ENCODE results near the gene CALML5. TPM values are rescaled to one million over a fixed set of nuclear protein-coding genes. Genes with fewer than 3 reads are reported as not detected.
A peak's percentile ranks its signal among the peaks of the same experiment; 100 is the strongest.

Gene CALML5
- total RNA-seq, 2 donors from 2014 or later: not detected

DNA sequence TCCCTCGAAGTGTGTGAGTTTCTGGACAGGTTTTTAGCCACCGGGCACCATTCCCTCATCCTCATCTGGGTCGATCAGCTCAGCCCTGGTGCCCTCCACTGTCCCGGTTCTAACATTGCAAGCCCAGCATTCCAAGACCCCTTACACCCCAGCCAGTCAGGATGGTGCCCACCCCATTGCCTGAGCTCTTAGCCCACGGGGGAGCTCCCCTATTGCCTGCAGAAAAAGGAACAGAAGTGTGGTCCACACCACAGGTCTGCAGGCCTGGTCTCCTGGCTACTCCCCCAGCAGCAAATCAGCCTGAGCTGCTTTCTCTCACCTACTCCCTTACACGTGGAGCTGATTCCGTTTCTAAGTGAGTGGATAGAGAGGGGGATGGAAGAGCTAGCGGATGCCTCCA is 4.8 kb downstream of the CALML5 start:
- DNase-seq (no peak), ATAC-seq (no peak)
- H3K4me3 ChIP-seq: no peak overlapping the region
- H3K4me1 ChIP-seq: peaks cover 10% of the 10 kb centered on the region
- no peak overlapping the region for H3K27ac ChIP-seq
- intact Hi-C loops (cut with DNase I): no loop called here
- H3K9me3 ChIP-seq: no peaks in the 10 kb centered on the region
- H3K27me3 ChIP-seq: no peaks in the 10 kb centered on the region
- 84 to 85% methylated on average over 8 of the region's 8 CpGs for WGBS, 2 donors
- TF ChIP-seq, protein P1, sequence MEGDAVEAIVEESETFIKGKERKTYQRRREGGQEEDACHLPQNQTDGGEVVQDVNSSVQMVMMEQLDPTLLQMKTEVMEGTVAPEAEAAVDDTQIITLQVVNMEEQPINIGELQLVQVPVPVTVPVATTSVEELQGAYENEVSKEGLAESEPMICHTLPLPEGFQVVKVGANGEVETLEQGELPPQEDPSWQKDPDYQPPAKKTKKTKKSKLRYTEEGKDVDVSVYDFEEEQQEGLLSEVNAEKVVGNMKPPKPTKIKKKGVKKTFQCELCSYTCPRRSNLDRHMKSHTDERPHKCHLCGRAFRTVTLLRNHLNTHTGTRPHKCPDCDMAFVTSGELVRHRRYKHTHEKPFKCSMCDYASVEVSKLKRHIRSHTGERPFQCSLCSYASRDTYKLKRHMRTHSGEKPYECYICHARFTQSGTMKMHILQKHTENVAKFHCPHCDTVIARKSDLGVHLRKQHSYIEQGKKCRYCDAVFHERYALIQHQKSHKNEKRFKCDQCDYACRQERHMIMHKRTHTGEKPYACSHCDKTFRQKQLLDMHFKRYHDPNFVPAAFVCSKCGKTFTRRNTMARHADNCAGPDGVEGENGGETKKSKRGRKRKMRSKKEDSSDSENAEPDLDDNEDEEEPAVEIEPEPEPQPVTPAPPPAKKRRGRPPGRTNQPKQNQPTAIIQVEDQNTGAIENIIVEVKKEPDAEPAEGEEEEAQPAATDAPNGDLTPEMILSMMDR (IDR thresholded peaks at IDR 0.05): no peak
- no peak for TF ChIP-seq POLR2A (IDR thresholded peaks at IDR 0.05)
- no peaks in the 10 kb centered on the region for H3K36me3 ChIP-seq (replicated peaks in 1 of 2; ENCODE audit: insufficient read depth in 1 of 2, low read depth in 2 of 2)

DNA sequence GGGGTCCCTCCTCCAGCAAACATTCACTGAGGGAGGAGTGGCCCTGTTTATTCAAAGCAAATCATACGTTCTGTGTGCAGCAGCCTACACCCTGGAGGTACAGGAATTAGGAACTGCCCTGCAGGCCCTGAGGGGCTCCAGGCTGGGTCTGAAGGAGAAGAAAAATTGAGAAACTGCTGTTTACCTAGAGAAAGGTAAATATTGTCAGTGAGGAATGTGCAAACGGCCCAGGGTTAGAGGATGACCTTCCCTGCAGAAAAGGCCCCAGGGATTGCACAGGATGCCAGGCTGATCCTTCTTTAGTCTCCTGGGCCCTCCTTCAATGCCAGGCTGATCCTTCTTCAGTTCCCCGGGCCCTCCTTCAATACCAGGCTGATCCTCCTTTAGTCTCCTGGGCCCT is 5.7 kb downstream of the CALML5 start:
- no peaks in the 10 kb centered on the region for H3K9me3 ChIP-seq
- 37 to 39% methylated on average over 3 of the region's 3 CpGs for WGBS, 2 donors
- peaks cover 17% of the 10 kb centered on the region for H3K4me1 ChIP-seq
- TF ChIP-seq, protein P1 (IDR thresholded peaks at IDR 0.05): no peak
- TF ChIP-seq POLR2A (IDR thresholded peaks at IDR 0.05): no peak
- no peaks in the 10 kb centered on the region for H3K36me3 ChIP-seq (replicated peaks in 1 of 2; ENCODE audit: insufficient read depth in 1 of 2, low read depth in 2 of 2)
- intact Hi-C loops (cut with DNase I): no loop called here
- DNase-seq: peak in 1 of 4 donors; percentile 3
- no peak overlapping the region for H3K4me3 ChIP-seq
- no peaks in the 10 kb centered on the region for H3K27me3 ChIP-seq
- H3K27ac ChIP-seq: no peak overlapping the region
- ATAC-seq: no peak

DNA sequence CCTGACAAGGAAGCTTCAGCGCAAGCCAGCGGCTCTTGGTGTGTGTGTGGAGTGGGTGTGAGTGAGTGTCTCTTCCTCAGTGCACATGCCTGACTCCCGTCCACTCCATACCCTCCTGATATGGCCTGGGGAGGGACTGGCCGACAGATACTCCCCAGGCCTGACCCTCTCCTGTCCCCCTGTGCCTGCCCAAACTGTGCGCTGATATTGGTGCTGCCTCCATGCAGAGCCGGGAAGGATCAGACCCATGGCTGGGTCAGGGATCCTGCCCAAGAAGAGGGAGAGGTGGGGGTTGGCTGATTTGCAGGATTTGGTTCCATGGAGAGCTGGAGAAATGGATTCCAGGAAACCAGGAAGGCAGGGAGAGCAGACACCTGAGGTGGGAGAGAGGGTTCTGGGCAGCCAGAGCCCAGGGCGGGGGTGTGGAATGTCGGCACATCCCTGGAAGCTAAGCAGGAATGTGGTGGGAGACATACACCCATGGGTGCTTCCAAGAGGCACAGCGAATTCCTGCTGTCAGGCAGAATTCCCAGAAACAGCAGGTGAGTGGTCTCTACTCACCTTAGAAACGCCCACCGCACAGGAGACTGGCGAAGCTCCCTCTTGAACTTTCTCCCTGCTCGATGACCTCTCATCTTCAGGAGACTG is 6.3 kb downstream of the CALML5 start:
- intact Hi-C loops (cut with DNase I): no loop called here
- Histone ChIP-seq H3K9me3 (no peaks in the 10 kb centered on the region), H3K4me3 (no peak overlapping the region), H3K27me3 (no peaks in the 10 kb centered on the region), H3K4me1 (peaks cover 24% of the 10 kb centered on the region), H3K36me3 (replicated peaks in 1 of 2; ENCODE audit: insufficient read depth in 1 of 2, low read depth in 2 of 2) (no peaks in the 10 kb centered on the region), H3K27ac (no peak overlapping the region)
- DNase-seq (peak in 1 of 4 donors; percentile 7), ATAC-seq (no peak)
- no peak for TF ChIP-seq POLR2A (IDR thresholded peaks at IDR 0.05)
- WGBS, 2 donors: 93 to 97% methylated on average over 8 to 13 of the region's 13 CpGs

DNA sequence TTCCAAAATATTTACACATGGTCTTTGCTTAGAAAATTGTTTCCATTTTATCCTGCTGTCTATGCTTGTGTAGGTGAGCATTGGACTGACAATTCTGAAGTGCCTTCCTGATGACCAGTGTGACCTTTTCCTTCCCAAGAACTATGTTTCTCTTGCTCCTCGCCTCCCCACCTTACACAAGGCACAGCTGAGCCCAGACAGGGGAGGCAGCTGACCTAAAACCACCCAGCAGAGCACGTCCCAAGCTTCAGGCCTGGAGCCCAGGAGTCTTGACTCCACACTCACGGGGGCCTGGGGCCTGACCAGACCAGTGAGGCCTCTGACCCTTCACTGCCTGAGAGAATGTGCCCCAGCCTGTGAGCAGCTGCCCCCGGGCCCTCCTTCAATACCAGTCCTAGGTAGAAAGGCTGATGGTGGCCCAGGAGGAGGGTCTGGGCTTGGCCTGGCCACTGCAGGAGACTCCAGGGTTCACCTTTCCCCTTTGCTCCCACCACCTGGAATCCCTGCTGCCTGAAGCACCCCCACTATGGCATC is 7.0 kb downstream of the CALML5 start:
- Histone ChIP-seq H3K27me3 (no peaks in the 10 kb centered on the region), H3K9me3 (no peaks in the 10 kb centered on the region), H3K4me1 (peaks cover 25% of the 10 kb centered on the region), H3K4me3 (no peak overlapping the region), H3K27ac (no peak overlapping the region), H3K36me3 (replicated peaks in 1 of 2; ENCODE audit: insufficient read depth in 1 of 2, low read depth in 2 of 2) (no peaks in the 10 kb centered on the region)
- DNase-seq (peak in 1 of 4 donors; percentile 4), ATAC-seq (no peak)
- 93 to 95% methylated on average over 2 to 4 of the region's 4 CpGs for WGBS, 2 donors
- no peak for TF ChIP-seq POLR2A (IDR thresholded peaks at IDR 0.05)
- TF ChIP-seq, protein P1 (IDR thresholded peaks at IDR 0.05): no peak
- intact Hi-C loops (cut with DNase I): no loop called here

DNA sequence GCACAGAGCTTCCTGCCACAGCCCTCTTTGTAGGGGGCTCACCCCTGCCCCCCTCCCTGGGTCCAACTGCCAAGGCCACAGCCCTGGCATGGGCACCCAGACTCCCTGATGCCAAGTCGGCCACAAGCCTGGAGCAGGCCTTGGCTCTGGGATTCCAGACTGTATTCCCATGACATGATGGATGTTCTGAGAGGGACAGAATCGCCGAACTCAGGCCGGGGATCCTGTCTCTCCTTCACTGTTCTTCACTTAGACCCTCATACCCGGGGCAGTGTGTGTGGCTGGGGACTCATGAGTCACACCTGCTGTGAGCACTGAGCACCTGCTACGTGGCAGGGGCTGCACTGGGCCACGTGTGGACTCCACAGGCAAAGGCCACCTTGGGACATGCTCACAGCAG is 7.9 kb downstream of the CALML5 start:
- intact Hi-C loops (cut with DNase I): no loop called here
- Histone ChIP-seq H3K27ac (no peak overlapping the region), H3K4me1 (peaks cover 25% of the 10 kb centered on the region), H3K9me3 (no peaks in the 10 kb centered on the region), H3K4me3 (no peak overlapping the region), H3K27me3 (no peaks in the 10 kb centered on the region), H3K36me3 (replicated peaks in 1 of 2; ENCODE audit: insufficient read depth in 1 of 2, low read depth in 2 of 2) (no peaks in the 10 kb centered on the region)
- no peak for ATAC-seq
- TF ChIP-seq, protein P1 (IDR thresholded peaks at IDR 0.05): no peak
- TF ChIP-seq POLR2A (IDR thresholded peaks at IDR 0.05): no peak
- DNase-seq: peak in 1 of 4 donors; percentile 11
- 84% methylated on average over 6 to 7 of the region's 7 CpGs for WGBS, 2 donors

Data from body of pancreas (tissue), 4 donors.